Measurements from ENCODE around the gene TULP3. TPM values are rescaled to one million over a fixed set of nuclear protein-coding genes. Genes with fewer than 3 reads are reported as not detected.

The TULP3 gene
- total and polyA plus RNA-seq, 10 of the 15 experiments (the other 5 are each of a cell fraction or from before 2014, with no cell fraction given), result 3.1 to 10.4 (median 8.1) TPM

DNA sequence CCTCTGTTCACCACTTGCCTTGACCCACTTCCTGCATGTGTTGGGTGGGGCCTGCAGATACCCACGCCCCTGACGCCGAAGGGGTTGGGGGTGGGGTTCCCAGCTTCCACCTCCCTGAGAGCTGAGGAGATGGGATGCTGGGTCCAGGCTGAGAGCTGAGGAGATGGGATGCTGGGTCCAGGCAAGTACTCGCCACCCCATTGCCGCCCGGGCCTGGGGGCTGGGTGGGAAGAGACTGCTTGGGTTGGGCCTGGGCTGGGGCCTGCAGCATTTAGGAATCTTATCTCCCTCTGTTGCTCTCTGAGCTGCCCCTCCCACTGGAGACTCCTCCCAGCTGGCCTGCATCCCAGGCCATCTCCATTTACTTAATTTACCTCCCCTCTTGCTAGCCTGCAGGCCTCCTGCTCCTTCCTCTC is 85.9 kb downstream of the TULP3 start:
- DNase-seq (ENCODE audit: low read depth, low spot score) (no peak), ATAC-seq (no peak), FAIRE-seq (no peak)
- no peaks in the 10 kb centered on the region; a peak in 1 of 4 replicates for H3K27me3 ChIP-seq (replicated peaks in 1 of 2; ENCODE audit: control insufficient read depth in 2 of 2, insufficient read depth in 2 of 2, low read length in 1 of 2)
- ChIA-PET CTCF (no interaction called here), SMC1A (ENCODE audit: uncharacterized antibody, unreplicated experiment) (no interaction called here), RAD21 (ENCODE audit: unreplicated experiment) (interaction anchor here (0.7 kb wide), 1 partner anchor 678 kb away, joined by 3 read pairs; no protein-coding TSS in a partner anchor), POLR2A (no interaction called here)
- no peaks in the 10 kb centered on the region for H3K4me1 ChIP-seq (ENCODE audit: control insufficient read depth, insufficient read depth, low read length)
- WGBS (ENCODE audit: insufficient coverage, insufficient replicate concordance, low lambda C conversion rate, missing lambda C conversion rate), result 35% methylated on average over 6 of the region's 6 CpGs
- no peaks in the 10 kb centered on the region for H3K36me3 ChIP-seq (ENCODE audit: control insufficient read depth in 2 of 2, insufficient read depth in 2 of 2, low read length in 1 of 2)
- H3K9ac ChIP-seq (ENCODE audit: control insufficient read depth, insufficient read depth, low read length), result no peak overlapping the region
- no peaks in the 10 kb centered on the region for H4K20me1 ChIP-seq (ENCODE audit: control insufficient read depth, insufficient read depth)
- TF ChIP-seq, protein P1, sequence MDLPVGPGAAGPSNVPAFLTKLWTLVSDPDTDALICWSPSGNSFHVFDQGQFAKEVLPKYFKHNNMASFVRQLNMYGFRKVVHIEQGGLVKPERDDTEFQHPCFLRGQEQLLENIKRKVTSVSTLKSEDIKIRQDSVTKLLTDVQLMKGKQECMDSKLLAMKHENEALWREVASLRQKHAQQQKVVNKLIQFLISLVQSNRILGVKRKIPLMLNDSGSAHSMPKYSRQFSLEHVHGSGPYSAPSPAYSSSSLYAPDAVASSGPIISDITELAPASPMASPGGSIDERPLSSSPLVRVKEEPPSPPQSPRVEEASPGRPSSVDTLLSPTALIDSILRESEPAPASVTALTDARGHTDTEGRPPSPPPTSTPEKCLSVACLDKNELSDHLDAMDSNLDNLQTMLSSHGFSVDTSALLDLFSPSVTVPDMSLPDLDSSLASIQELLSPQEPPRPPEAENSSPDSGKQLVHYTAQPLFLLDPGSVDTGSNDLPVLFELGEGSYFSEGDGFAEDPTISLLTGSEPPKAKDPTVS (IDR thresholded peaks at IDR 0.05; ENCODE audit: low read depth, low read length), result no peak
- TF ChIP-seq, protein P2, sequence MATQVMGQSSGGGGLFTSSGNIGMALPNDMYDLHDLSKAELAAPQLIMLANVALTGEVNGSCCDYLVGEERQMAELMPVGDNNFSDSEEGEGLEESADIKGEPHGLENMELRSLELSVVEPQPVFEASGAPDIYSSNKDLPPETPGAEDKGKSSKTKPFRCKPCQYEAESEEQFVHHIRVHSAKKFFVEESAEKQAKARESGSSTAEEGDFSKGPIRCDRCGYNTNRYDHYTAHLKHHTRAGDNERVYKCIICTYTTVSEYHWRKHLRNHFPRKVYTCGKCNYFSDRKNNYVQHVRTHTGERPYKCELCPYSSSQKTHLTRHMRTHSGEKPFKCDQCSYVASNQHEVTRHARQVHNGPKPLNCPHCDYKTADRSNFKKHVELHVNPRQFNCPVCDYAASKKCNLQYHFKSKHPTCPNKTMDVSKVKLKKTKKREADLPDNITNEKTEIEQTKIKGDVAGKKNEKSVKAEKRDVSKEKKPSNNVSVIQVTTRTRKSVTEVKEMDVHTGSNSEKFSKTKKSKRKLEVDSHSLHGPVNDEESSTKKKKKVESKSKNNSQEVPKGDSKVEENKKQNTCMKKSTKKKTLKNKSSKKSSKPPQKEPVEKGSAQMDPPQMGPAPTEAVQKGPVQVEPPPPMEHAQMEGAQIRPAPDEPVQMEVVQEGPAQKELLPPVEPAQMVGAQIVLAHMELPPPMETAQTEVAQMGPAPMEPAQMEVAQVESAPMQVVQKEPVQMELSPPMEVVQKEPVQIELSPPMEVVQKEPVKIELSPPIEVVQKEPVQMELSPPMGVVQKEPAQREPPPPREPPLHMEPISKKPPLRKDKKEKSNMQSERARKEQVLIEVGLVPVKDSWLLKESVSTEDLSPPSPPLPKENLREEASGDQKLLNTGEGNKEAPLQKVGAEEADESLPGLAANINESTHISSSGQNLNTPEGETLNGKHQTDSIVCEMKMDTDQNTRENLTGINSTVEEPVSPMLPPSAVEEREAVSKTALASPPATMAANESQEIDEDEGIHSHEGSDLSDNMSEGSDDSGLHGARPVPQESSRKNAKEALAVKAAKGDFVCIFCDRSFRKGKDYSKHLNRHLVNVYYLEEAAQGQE (IDR thresholded peaks at IDR 0.05; ENCODE audit: low read depth, low read length), result no peak
- TF ChIP-seq, protein P3, sequence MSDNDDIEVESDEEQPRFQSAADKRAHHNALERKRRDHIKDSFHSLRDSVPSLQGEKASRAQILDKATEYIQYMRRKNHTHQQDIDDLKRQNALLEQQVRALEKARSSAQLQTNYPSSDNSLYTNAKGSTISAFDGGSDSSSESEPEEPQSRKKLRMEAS (IDR thresholded peaks at IDR 0.05; ENCODE audit: low read depth, low read length), result no peak
- no peak for TF ChIP-seq ZZZ3 (IDR thresholded peaks at IDR 0.05; ENCODE audit: control insufficient read depth, insufficient read length, low read depth)
- no peak for TF ChIP-seq MYC (IDR thresholded peaks at IDR 0.05; ENCODE audit: insufficient read depth, insufficient read length, insufficient replicate concordance, low read length, severe bottlenecking)
- TF ChIP-seq CBX3 (IDR thresholded peaks at IDR 0.05; ENCODE audit: borderline replicate concordance, low read depth), result no peak
- TF ChIP-seq, protein P4, sequence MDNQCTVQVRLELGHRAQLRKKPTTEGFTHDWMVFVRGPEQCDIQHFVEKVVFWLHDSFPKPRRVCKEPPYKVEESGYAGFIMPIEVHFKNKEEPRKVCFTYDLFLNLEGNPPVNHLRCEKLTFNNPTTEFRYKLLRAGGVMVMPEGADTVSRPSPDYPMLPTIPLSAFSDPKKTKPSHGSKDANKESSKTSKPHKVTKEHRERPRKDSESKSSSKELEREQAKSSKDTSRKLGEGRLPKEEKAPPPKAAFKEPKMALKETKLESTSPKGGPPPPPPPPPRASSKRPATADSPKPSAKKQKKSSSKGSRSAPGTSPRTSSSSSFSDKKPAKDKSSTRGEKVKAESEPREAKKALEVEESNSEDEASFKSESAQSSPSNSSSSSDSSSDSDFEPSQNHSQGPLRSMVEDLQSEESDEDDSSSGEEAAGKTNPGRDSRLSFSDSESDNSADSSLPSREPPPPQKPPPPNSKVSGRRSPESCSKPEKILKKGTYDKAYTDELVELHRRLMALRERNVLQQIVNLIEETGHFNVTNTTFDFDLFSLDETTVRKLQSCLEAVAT (IDR thresholded peaks at IDR 0.05), result no peak
- no peak for TF ChIP-seq TBL1XR1 (IDR thresholded peaks at IDR 0.05; ENCODE audit: low read depth, low read length)
- TF ChIP-seq EP300 (IDR thresholded peaks at IDR 0.05; ENCODE audit: borderline replicate concordance in 1 of 2, control insufficient read depth in 1 of 2, low read depth in 2 of 2, low read length in 2 of 2), result no peak
- TF ChIP-seq, protein P5, sequence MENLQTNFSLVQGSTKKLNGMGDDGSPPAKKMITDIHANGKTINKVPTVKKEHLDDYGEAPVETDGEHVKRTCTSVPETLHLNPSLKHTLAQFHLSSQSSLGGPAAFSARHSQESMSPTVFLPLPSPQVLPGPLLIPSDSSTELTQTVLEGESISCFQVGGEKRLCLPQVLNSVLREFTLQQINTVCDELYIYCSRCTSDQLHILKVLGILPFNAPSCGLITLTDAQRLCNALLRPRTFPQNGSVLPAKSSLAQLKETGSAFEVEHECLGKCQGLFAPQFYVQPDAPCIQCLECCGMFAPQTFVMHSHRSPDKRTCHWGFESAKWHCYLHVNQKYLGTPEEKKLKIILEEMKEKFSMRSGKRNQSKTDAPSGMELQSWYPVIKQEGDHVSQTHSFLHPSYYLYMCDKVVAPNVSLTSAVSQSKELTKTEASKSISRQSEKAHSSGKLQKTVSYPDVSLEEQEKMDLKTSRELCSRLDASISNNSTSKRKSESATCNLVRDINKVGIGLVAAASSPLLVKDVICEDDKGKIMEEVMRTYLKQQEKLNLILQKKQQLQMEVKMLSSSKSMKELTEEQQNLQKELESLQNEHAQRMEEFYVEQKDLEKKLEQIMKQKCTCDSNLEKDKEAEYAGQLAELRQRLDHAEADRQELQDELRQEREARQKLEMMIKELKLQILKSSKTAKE (IDR thresholded peaks at IDR 0.05; ENCODE audit: low read depth, poor library complexity, severe bottlenecking), result no peak
- no peak for TF ChIP-seq SUZ12 (IDR thresholded peaks at IDR 0.05; ENCODE audit: unreplicated experiment)
- no peak for TF ChIP-seq SIN3A (IDR thresholded peaks at IDR 0.05; ENCODE audit: low read depth, low read length)
- no peak for TF ChIP-seq SMC3 (IDR thresholded peaks at IDR 0.05; ENCODE audit: borderline replicate concordance, low read length)
- BruUV-seq (replicated peaks), result no TSS peak
- intact Hi-C loops (cut with micrococcal nuclease; ENCODE audit: unreplicated experiment) (no loop called here), in situ Hi-C loops (cut with MboI) (no loop called here)
- no peak overlapping the region for H3K4me3 ChIP-seq
- no peak overlapping the region for H3K27ac ChIP-seq (ENCODE audit: control insufficient read depth, insufficient read depth)
- no peaks in the 10 kb centered on the region for H3K79me2 ChIP-seq (ENCODE audit: control insufficient read depth, insufficient read depth, low read length)
- no peak overlapping the region for H2AFZ ChIP-seq (ENCODE audit: control insufficient read depth, low read depth, low read length)
- no peak overlapping the region for H3K4me2 ChIP-seq (ENCODE audit: control insufficient read depth, insufficient read depth)
- H3K9me3 ChIP-seq (replicated peaks; ENCODE audit: control insufficient read depth, insufficient read depth, low read length), result no peaks in the 10 kb centered on the region
